ENCODE data around the gene TNFSF10. TPM values are rescaled to one million over a fixed set of nuclear protein-coding genes. Genes with fewer than 3 reads are reported as not detected.

TNFSF10 gene
- total RNA-seq, 8 experiments from 2014 or later: 0.25 to 11.0 (median 0.99) TPM; not detected in 2

Other genes starting within 250 kb of the TNFSF10 start
- gene GHSR, start 75.0 kb downstream of the TNFSF10 start, total RNA-seq: under 1 TPM in 3 of 8 experiments, not detected in 5; 0.16 to 0.33 (median 0.21) TPM
- 1 to 10 TPM; 1.5 to 9.9 (median 5.7) TPM for gene NCEH1, start 187.6 kb upstream of the TNFSF10 start, total RNA-seq
- gene ECT2, start 227.3 kb upstream of the TNFSF10 start, total RNA-seq: 10 to 100 TPM in 5 of 8 experiments, 1 to 10 TPM in 3; 5.2 to 49.4 (median 13.9) TPM

All from motor neuron (in vitro differentiated cells).